Measurements from ENCODE around the gene C11orf24.
"Not testable (repeated sequence)": the region's sequence is repeated elsewhere in the genome, so short reads cannot be mapped to it uniquely, and the experiment has no call there.

C11orf24 gene

GRCh38 chr11:68269414-68270081 lies 2.2 kb downstream of the C11orf24 start:
- DNase-seq: no peak

DNA sequence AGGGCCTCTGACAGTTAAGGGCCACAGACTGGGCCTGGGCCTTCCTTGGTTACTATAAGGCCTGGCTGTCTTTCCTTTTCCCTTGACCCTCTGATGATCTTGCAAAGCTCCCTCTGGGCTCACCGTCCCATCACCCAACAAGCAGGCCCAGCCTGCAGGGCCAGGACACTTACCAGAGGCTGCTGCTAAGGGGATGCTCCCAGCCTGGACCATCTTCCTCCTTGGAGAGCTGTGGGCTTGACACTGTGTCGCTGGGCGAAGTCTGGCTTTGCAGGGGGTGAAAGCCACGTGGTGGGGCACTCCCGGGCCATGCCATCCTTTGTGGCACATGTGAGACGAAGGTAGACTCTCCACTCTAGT lies 3.9 kb downstream of the C11orf24 start:
- DNase-seq: no peak

DNA sequence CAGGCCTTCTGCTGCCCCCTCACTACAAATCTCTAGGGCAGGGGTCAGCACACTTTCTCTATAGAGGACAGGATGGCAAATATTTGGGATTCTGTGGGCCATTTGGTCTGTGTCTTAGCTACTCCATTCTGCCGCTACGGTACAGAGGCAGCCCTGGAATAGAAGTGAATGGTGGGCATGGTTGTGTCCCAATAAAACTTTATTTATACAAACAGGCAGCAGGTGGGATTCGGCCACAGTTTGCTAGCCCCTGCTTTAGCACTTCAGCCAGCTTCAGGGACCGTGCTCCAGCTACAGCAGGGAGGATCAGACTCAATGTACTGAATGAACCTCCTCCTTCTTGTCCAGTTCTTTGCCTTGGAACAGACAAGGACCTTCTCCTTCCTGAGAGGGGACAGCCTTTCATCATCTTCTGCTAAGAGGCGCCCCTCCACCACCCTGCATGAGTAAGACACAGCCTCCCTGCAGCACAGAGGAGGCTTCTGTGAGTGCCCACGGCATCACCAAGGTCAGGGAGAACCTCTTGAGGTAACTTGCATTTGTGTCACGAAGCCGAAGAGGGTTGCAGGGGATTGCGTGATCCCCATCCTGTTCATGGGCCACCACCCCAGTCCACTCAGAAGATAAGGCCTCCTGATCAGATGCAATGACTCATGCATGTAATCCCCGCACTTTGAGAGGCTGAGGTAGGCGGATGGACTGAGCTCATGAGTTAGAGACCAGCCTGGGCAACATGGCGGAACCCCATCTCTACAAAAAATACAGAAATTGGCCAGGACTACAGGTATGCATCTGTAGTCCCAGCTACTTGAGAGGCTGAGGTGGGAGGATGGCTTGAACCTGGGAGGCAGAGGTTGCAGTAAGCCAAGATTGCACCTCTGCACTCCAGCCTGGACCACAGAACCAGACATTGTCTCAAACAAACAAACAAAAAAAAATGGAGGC lies 4.6 kb downstream of the C11orf24 start:
- DNase-seq: no peak

- no peak for DNase-seq
Measured at GRCh38 chr11:68266121-68266891, 5.5 kb downstream of the C11orf24 start.

DNA sequence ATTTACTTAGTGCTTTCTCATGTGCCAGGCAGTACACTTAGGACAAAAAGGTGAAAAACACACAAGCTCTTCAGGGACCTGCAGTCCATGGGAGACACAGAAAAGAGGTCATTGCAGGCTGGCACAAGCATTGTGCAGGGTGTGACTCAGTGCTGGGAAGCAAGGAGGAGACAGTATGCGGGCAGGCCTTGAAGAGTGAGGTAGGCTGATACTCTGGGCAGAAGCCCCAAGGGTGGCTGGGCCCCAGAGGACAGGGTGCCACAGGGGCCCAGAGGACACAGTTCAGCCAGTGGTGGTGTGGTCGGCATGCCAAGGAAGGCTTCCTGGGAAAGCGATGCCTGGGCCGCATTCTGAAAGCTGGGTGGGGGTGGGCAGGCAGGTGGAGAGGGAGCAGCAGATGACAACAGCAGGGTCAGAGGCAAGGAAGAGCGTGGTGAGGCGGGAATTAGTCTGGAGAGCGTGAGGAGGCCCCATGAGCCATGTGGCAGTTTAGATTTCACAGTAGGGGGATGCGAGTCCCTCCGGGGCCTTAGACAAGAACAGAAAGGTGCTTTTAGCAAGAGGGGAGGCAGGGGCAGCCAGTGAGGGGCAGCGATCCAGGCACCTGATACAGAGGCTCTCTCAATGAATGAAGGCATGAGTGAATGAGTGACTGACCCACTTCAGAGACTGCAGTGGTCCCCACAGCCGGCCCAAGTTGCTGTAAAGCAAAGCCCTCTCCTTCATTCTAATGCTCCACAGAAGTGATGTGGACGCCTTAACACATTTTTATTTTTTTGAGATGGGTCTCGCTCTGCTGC lies 6.8 kb downstream of the C11orf24 start:
- DNase-seq: no peak

GRCh38 chr11:68264244-68264643 lies 7.5 kb downstream of the C11orf24 start:
- DNase-seq: no peak

DNA sequence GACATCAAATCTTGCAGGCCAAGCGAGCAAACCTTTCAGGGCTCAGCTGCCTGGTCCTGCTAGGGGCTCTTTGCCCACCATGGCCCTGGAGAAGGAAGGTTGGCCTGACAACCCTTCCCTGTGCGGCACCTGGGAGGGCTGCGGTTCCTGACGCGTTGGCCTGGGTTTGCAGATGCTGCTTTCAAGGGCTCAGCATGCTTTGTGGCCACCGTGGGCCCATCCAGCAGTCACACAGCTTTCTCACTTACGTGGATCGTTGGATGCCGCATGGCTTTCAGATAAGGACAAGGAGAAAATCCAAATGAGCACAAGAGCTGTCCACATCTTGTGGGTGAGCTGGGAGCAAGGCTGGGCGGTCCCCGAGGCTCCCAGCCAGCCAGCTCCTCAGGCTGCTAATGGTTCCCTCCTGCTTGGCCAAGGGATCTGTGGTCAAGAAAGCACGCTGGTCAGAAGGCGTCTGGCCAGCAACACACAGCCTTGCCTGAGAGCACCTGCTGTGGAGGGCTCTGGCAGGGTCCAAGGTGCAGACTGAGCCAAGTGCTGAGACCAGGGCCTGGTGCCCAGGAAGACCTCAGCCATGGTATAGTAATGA lies 8.2 kb downstream of the C11orf24 start:
- DNase-seq: no peak

GRCh38 chr11:68262544-68262827 lies 9.3 kb downstream of the C11orf24 start:
- DNase-seq: no peak

GRCh38 chr11:68261749-68262543 lies 9.8 kb downstream of the C11orf24 start:
- DNase-seq: no peak

- DNase-seq: no peak
Measured at GRCh38 chr11:68261006-68261405, 10.8 kb downstream of the C11orf24 start.

DNA sequence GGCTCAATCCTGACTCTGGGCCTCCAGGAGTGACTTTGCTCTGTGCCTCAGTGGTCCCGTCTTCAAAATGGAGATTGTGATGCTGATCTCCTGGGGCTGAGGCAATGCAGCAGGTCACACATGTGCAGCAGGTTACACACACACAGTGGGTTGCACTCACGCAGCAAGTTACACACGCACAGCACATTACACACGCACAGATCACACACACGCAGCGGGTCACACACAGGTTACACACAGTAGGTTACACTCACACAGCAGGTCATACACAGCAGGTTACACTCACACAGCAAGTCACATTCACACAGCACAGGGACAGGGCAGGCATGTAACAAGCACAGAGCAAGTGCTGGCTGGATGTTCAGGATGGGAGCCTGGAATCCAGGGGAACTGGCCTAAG lies 11.3 kb downstream of the C11orf24 start:
- DNase-seq: no peak

DNA sequence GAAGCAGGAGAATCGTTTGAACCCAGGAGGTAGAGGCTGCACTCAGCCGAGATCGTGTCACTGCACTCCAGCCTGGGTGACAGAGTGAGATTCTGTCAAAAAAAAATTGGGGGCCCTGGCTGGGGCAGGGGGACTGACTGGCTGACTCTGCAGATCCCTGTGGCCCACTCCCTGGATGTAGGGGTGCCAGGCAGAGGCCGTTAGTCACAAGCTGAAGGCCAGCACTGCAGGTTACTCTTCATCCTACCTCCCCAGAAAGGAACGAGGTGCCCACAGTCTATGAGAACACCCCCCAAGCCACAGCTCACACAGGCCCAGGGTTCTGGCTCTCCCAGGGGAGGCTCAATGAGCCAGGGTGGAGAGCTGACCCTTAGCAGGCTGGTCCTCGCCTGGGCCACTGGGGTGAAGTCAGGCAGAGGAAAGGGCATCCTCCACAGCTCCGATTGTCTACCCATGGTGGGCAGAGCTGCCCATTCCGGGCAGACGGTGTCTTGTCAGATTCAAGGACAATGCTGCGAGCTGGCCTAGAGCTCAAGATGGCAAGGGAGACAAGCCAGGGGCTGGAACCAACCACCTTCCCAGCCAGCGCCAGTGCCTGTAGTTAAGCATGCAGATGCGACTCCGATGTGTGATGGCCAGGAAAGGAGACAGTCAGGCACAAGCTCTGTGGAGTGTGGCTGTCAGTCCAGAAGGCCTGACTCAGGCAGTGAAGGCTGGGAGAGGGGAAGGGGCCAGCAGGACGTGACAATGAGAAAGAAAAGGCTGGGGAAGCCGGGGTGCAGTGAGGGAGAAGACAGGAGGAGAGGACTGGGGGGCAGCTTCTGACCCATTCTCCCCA lies 12.4 kb downstream of the C11orf24 start:
- no peak for DNase-seq

GRCh38 chr11:68258363-68258765 lies 13.4 kb downstream of the C11orf24 start:
- no peak for DNase-seq

GRCh38 chr11:68257477-68258362 lies 14.1 kb downstream of the C11orf24 start:
- DNase-seq: peak; percentile 87

DNA sequence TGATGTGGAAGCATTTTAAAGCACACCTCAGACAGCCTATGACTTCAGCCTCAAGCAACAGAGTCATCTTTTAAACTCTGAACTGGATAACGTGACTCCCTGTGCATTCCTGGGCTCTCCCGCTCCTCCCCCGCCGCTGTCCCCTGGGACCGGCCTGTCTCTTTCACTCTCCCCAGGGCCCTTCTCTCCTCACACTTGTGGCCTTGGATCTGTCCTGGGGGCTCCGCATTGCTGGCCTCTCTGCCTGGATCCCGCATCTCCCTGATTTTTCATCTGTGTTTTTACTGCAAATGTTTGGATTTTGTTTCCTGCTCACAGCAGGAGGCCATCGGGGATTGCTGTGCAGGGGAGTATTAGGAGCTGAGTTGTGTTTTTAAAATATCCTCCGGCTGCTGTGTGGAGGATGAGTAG lies 15.4 kb downstream of the C11orf24 start:
- no peak for DNase-seq

DNA sequence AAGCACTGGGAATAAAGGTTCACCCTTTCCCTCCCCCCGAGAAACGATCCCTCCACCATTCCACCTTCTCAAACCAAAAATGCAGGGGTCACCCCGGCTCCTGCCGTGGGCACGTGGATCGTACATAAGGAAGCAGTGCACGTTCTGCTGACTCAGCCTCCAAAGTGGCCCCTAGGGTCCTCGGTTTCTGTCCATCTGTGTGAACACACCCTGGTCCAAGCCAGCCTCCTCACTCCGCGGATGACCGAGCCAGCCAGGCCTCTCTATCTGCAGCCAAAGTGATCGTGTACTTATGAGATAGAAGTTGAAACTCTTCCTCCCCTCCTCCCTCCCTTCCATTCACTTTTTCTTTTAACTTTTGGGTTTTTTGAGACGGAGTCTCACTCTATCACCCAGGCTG lies 16.2 kb downstream of the C11orf24 start:
- DNase-seq: no peak

DNA sequence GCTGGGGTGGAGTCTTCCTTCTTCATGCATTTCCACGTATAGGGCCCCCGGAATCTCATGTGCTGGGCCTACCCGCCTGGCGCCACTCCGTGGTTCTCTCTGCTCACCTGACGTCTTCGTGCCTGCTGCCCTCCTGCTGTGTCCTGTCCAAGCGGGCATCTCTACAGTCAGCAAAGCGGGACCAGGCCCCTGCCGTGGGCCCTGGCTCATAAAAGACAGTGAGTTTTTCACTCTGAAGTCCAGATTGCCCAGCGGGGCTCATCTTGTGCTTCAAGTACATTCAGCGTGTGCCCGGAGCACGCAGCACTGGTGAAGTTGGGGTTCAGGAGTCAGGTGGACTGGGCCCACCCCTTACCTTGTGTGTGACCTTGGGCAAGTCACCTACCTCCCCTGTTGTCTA lies 17.4 kb downstream of the C11orf24 start:
- DNase-seq: no peak

DNA sequence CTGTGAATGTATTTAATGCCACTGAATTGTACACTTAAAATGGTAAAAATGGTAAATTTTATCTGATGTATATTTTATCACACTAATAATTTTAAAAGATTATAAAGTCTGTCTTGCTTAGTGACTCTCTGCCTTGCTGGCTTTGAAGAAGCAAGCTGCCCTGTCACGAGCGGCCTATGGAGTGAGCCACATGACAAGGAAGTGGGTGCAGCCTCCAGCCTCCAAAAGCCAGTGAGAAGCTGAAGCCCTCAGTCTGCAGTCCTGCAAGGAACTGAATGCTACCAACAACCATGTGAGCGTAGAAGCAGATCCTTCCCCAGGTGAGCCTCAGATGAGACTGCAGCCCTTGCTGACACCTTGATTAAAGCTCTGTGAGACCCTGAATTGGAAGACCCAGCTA lies 20.0 kb downstream of the C11orf24 start:
- no peak for DNase-seq

DNA sequence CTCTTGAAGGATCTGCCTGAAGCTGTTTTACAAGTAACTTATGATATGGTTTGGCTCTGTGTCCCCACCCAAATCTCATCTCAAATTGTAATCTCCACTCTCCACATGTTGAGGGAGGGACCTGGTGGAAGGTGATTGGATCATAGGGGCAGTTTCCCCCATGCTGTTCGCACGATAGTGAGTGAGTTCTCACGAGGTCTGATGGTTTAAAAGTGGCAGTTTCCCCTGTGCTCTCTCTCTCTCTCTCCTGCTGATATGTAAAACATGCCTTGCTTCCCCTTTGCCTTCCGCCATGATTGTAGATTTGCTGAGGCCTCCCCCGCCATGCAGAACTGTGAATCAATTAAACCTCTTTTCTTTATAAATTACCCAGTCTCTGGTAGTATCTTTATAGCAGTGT lies 26.9 kb downstream of the C11orf24 start:
- DNase-seq: not testable (repeated sequence)

DNA sequence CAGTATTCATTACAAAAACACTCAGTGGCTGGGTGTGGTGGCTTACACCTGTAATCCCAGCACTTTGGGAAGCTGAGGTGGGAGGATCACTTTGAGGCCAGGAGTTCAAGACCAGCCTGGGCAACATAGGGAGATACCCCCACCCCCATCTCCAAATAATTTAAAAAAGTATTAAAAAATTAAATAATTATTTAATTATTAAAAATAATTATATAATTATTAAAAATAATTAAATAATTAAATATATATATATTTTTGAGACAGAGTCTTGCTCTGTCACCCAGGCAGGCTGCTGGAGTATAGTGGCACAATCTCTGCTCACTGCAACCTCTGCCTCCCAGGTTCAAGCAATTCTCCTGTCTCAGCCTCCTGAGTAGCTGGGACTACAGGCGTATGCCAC lies 27.9 kb downstream of the C11orf24 start:
- not testable (repeated sequence) for DNase-seq
